SK-N-SH treated with all-trans-retinoic acid at 6 μM for 48 hours (cell line): ENCODE data around the gene EIF3M.

Source experiments
- CREB5 ChIP-seq: fragments of 250-450 bp; sonication (Bioruptor Pico); IDR thresholded peaks from 2 replicates; pipeline ENCODE4 v1.5.1; 2020; ENCODE audit warnings: low read depth, mild to moderate bottlenecking, moderate library complexity
- ISL1 ChIP-seq: fragments of 250-450 bp; sonication (Bioruptor Pico); IDR thresholded peaks from 2 replicates; pipeline ENCODE4 v2.1.2; 2022; ENCODE audit warnings: mild to moderate bottlenecking, moderate library complexity
- PATZ1 ChIP-seq: fragments of 250-450 bp; sonication (Bioruptor Pico); IDR thresholded peaks from 2 replicates; pipeline ENCODE4 v1.8.0; 2020; ENCODE audit warnings: mild to moderate bottlenecking, moderate library complexity, borderline replicate concordance
- POU6F1 ChIP-seq: fragments of 250-450 bp; sonication (Bioruptor Pico); IDR thresholded peaks from 2 replicates; pipeline ENCODE4 v1.8.0; 2021; ENCODE audit warnings: low read depth, mild to moderate bottlenecking, moderate library complexity, borderline replicate concordance
- TOX ChIP-seq: fragments of 250-450 bp; sonication (Bioruptor Pico); IDR thresholded peaks from 2 replicates; pipeline ENCODE4 v1.8.0; 2021; ENCODE audit warnings: mild to moderate bottlenecking, moderate library complexity, borderline replicate concordance
- ZFP30 ChIP-seq: fragments of 450-650 bp; formaldehyde crosslinking; IDR thresholded peaks from 2 replicates; pipeline ENCODE4 v1.5.0; 2022; ENCODE audit warnings: mild to moderate bottlenecking, moderate library complexity

GRCh38 chr11:32602657-32603415 lies 19.2 kb downstream of the EIF3M start:
- no peak for TF ChIP-seq PATZ1 (CRISPR knock-in tag)
- TF ChIP-seq TOX (CRISPR knock-in tag), result no peak
- no peak for TF ChIP-seq ISL1 (CRISPR knock-in tag)
- no peak for TF ChIP-seq ZFP30 (CRISPR knock-in tag)
- no peak for TF ChIP-seq CREB5 (CRISPR knock-in tag)
- no peak for TF ChIP-seq POU6F1 (CRISPR knock-in tag)
